ENCODE measurements around the gene SMARCD3.

SMARCD3 gene

GRCh38 chr7:151249034-151249731 is 689 bp upstream of the SMARCD3 start:
- peak in 1 of 3 experiments; percentile 32 for DNase-seq (ENCODE audit: low read depth in 3 of 3)

- no peak for DNase-seq (ENCODE audit: low read depth in 3 of 3)
These were observed 716 bp downstream of the SMARCD3 start for GRCh38 chr7:151247611-151248345.

DNA sequence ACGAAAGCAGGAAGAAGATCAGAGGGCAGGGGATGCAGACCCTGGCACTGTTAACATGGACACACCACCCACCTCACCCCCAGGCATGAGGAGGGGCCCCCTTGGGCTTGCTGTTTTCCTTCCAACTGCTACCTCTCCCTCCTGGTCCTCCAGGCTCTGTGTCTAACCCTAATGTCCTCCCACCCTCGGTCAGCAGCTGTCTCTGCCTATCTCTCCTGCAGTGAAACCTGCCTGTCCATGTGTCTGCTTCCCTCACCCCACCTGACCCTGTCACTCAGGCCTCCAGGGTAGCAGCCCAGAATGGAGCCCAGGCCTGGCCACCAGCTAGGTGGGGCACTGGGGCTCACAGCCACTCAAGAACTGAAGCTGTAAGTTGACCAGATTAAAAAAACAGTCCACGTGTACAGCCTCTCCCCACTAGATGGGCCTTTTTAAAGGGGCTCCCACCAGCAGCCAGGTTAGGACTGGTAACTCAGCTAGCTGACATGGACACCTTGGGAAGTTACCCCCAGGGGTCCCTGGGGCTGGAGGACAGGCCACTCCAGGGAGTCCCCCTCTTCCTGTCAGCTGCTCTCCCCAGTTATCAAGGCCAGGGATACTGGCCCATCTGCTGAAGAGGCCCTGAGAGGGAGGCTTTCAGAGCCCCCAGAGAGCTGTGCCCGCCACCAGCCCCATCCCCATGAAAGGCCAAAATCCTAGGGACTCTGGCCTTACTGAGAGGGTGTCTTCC is 1.5 kb downstream of the SMARCD3 start:
- DNase-seq (ENCODE audit: low read depth in 3 of 3) = no peak

GRCh38 chr7:151246102-151246850 is 2.2 kb downstream of the SMARCD3 start:
- no peak for DNase-seq (ENCODE audit: low read depth in 3 of 3)

DNA sequence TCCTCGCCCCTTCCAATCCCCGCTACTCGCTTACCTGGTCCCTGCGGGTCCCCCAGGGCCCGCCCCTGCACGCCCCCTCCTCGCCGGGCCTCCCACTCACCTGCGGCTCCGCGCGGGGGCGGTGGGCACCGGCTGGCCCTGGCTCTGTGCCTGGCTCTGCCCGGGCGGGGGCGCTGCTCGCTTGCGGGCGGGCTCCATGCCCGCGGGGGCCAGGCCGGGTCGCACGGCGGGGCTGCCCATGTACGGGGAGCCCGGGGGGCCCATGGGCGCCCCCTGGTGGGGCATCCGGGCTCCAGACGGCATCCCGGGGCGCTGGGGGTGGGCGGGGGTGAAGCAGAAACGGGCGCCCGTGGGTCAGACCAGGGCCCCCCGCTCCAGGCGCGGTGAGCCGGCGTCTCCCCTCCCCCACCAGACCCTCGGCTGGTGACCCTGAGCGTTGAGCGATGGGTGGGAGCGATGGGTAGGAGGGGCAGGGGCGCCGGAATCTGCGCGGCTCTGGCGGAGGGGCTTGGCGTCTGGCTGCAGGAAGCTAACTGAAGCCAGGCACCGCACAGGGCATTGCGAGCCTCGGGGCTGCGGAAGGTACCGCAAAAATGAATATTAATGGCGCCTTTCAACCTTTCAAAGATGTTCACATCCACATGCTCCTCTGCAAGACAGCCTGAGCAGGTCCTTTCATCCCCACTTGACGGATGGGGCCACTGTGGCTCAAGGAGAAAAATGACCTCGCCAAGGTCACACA is 3.0 kb downstream of the SMARCD3 start:
- peak in 1 of 3 experiments; percentile 58 for DNase-seq (ENCODE audit: low read depth in 3 of 3)

DNA sequence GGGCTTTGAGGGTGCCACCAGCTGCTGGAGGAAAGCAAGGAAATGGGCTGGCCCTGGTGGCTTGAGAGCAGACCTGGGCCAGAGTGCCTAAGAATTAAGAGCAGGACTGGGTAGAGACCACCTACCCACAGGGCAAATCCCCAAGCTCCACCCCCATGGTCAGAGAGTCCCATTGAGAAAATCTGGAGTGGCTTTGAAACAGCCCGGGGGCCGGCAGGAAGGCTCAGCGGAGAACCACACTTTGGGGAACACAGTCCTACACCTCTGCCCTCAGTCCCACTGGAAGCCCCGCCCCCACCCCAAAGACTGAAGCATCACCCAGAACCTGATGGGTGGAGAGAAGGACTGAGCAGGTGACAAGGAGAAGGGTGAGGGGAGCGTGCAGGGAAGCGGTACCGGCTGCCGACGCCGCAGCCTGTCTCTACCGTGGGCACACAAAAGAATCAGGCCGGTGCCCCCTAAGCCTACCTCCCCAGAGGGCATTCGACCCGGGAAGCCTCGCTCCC is 3.6 kb downstream of the SMARCD3 start:
- DNase-seq (ENCODE audit: low read depth in 3 of 3) = no peak

DNA sequence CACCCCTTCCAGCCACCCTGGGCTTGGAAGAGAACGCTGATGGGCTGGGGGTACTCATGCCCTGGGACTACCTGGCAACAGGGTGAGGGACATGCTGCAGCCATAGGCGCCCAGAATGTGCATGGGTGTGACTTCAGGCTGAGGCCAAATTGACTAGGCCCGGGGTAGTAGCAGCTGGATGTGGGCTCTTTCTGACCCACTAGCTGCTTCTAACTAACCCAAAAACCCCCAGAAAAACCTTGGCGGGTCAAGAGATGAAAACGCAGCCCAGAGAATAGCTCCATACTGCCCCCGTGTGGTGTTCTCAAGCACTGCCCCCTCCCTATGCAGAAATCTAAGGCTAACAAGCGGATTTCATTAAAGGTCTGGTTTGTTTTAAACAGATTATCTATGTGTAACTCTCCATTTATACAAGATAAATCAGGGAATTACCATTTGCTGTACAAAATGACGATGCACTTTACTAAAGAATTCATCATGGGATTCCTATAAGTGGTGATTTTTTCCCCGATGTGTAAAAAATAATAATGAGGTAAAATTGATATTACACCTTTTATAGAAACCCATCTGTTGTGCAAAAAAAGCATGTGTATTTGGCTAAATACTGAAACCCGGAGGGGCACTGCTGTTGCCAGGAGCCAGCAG is 4.2 kb downstream of the SMARCD3 start:
- DNase-seq (ENCODE audit: low read depth in 3 of 3) = peak in 1 of 3 experiments; percentile 58

GRCh38 chr7:151243408-151244195 is 4.9 kb downstream of the SMARCD3 start:
- no peak for DNase-seq (ENCODE audit: low read depth in 3 of 3)

GRCh38 chr7:151243045-151243349 is 5.5 kb downstream of the SMARCD3 start:
- no peak for DNase-seq (ENCODE audit: low read depth in 3 of 3)

DNA sequence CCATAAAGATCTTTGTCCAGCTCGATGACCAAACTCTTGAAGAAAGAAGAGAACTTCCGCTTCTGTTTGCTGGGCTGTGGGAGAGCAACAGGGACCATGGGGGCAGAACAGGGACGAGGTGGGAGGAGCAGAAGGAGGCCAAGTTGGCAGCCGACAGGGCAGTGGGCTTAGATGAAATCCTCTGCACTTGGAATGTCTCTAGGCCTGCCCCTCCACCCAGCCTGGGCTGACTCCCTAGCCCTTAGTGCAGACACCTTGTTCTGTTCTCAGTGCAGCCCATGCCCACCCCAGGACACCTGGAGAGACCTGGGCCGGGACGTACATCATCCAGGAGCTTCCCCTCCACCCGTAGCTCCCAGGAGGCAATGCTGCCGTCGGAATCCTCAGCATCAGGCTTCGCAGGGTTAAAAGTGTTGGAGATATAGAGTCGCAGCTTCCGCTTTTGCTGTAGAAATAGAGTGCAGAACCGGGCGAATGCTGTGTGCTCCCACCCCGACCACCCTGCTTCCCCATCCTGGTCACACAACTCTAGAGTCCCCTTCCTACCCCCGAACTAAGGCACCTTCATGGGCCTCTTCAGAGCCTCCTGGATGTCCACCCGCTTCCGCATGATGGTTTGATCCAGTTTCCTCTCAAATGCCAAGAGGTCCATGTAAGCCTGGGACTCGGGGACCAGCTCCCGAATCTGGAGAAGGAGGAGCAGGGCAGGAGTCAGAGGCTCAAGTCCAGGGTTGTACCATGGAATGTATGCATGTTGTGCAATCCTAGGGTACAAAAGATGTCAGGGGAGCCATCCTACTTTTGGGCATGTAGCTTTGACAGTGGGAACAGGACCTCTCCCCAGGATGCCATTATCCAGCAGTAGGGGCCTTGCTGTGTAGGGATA is 6.1 kb downstream of the SMARCD3 start:
- no peak for DNase-seq (ENCODE audit: low read depth in 3 of 3)

DNA sequence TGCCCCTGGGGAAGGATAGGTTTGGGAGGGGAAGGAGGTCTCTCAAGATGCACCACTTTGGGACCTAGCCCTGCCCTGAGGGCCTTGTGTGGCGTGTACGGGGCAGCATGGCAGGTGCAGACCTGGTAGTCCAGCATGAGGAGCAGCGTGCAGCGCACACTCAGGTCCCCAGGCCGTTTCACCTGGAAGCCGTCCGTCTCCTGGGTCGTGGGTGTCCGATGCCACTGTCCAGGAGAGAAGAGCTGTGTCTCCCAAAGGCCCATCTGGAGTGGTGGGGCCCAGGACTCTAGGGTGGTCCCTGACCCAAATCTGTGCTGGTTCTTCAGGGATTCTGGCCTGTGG is 6.8 kb downstream of the SMARCD3 start:
- no peak for DNase-seq (ENCODE audit: low read depth in 3 of 3)

DNA sequence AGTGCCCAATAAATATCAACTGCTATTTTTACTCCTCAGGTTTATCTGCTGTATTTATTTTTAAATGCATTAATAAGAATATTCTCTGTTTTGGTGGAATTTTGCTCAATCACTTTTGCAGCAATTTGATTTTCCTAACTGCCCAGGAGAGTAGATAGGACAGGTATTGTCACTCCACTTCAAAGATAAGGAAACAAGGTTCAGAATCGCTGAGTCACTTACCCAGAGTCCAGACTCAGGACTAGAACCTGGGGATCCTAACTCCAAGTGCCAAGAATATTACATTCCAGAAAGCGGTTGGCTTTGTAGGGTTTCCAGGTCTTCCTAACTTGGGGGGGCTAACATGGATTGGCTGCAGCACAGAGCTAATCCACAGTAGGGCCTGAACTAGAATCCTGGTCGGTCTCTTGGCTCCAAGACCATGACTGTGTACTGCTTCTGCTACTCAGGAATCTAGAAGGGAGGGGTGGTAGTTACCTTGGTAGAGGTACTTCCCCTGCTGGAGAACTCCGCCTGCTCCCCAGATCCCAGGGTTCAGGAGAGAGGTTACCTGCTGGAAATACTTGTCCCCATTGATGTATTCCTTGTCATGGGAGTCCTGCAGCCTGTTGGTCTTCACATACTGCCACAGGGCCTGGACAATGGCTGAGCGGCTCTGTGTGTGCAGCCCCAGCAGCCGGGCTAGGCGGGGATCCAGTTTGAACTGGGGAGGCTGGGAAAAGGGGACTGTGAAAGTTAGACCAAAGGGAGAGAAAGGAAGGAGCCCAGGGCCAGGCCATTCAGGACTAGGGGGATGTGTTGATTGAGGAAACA is 7.3 kb downstream of the SMARCD3 start:
- DNase-seq (ENCODE audit: low read depth in 3 of 3) = no peak

DNA sequence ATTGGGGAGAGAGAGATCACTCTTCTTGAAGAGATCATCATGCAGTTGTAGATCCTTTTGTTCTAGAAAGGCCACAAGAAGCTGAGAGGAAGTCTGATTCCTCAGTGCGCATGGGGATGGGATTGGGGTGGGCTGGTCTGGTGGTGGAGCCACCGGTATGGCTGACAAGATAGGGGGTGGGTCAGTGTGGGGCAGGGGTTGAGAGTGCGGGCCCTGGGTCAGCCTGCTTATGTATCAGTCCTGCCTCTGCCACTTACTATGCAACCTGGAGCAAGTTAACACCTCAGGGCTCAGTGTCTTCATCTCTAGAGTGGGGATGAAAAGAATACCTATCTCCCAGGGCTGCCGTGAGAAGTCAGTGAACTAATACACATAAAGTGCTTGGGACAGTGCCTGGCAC is 8.0 kb downstream of the SMARCD3 start:
- no peak for DNase-seq (ENCODE audit: low read depth in 3 of 3)

DNA sequence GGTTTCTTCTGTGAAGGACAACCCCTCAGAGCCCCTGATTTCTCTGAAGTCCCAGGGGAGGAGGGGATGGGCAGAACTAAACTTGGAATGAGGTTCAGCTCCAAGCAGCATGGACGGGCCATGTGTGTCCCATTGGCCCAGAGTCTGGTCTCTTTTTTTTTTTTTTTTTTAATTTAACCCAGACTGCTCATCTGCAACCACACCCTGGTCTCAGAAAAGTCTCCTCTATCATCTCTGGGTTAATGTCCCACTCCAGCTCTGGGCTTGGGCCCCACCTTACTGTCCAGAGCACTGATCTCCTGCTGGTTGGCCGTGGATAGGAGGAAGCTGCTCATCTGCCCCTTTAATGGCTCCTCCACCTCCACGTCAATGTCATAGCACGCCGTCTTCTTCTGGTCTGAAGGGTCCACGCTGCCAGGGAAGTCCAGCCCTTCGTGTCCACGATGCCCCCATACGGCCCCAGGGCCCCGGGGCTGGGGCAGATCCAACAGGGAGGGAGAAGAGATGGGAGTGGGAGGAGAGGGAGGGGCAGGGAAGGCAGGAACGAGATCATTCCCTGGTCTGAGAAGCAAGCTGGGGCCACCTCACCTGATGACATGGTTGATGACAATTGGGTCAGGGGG is 8.5 kb downstream of the SMARCD3 start:
- no peak for DNase-seq (ENCODE audit: low read depth in 3 of 3)

- DNase-seq (ENCODE audit: low read depth in 3 of 3) = no peak
These were observed 9.3 kb downstream of the SMARCD3 start for GRCh38 chr7:151238924-151239836.

GRCh38 chr7:151238190-151238810 is 10.2 kb downstream of the SMARCD3 start:
- DNase-seq (ENCODE audit: low read depth in 3 of 3) = no peak
